Activated CD8-positive, alpha-beta memory T cell treated with anti-CD3 and anti-CD28 coated beads for 1 hour (primary cell): ENCODE measurements around the gene PRCD.

ENCODE experiments used
- DNase-seq, 2 donors: peaks; one replicate each; pipeline ENCODE4 v3.0.0-alpha.2; 2020; ENCODE audit warnings: low read depth in 1 of 2; ENCODE audit errors: extremely low read depth in 1 of 2

Gene PRCD

DNA sequence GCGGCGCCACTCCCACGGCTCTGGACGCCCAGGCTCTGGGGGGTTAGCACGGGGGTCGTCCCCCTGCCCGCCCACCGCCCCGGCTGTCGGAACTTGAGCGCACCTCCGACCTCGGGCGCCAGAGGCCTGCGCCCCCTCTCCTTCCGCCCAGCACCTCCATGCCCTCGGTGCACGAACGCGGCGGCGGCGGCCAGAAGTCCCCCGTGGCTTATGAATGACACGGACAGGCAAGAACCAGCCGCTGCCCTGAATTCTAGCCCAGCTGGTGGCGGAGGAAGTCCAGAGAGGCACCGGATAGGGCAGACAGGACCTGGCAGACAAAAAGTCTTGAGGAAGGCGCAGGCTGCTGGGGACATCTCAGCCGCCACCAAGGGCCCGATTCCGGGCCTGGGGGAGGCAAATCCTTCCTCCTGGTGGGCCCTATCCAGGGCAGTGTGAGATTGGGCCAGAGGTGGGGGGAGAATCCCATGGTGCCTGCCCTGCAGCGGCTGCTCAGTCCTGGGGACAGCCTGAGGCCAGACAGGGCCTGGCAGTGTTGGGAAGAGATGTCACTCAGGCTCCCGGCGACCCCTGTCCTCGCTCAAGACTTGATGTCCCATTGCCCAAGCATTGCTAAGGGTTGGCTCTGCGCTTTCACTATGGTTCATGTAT, 1.4 kb upstream of the PRCD start:
- DNase-seq = no peak

DNA sequence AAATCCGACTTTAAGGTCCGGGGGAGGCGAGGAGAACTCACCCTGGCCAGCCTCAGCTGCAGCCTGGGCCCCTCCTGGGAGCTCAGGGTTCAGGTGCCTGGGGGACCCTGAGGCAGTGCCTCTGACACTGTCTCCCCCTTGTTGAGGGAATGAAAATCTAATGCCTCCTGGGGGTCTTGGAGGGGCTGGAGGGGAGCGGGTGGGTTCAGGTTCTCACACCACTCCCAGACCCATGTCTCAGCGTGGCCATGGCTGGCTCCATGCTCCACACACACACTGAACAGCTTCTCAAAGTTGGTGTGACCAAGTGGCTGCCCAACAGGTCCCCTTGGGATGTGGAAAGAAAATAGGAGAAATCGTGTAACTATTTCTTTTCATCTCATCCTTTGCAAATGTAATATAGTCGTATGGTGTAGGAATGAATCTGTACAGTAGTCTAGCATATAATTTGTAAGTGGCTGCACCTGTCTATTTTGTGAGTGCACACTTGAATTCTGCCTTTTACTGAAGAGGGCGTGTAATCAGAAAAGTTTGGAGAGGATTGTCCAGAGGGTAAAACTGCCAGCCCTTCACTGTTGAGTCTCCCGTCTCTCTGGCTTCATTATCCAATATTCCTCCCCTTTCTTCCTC, 788 bp upstream of the PRCD start:
- no peak for DNase-seq

DNA sequence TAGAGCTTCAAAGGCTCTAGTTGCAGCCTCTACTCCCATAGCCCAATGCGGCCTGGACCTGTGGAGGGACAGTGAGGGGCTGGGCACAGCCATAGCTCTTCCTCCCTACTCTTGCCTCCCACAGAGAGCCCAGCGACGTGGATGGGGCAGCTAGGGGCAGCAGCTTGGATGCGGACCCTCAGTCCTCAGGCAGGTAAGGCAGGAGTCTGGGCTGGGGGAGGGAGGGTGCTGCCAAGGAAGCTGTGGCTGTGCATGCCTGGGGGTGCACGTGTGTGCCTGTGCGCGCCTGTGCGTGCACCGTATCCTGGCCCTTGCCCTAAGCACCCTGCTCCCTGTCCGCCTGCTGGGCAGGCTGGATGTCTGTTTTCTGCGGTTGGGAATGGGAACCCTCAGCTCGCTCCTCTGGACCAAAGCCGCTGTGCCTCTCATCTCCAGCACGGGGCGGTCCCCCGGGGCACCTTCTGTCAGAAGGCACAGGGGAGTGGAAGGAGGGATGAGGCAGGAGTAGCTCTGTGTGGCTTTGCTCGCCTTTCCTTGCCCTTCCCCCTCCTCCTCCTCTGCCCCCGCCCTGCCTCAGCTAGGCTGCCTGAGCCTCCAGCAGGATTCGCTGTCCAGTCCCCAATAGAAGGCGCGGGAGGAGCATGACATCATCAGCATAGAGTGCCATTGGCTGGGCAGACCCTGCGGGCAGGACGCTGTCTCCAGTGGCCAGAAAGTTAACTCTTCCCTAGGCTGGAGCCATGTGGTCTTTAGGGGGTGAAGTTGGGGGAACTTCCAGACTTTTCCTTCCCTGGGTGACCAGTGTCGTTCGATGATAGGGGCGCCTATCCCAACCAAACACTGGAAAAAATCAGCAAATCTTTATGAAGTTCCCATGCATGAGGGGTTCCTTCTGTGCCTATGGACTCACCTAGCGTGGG, 797 bp downstream of the PRCD start:
- no peak for DNase-seq

DNA sequence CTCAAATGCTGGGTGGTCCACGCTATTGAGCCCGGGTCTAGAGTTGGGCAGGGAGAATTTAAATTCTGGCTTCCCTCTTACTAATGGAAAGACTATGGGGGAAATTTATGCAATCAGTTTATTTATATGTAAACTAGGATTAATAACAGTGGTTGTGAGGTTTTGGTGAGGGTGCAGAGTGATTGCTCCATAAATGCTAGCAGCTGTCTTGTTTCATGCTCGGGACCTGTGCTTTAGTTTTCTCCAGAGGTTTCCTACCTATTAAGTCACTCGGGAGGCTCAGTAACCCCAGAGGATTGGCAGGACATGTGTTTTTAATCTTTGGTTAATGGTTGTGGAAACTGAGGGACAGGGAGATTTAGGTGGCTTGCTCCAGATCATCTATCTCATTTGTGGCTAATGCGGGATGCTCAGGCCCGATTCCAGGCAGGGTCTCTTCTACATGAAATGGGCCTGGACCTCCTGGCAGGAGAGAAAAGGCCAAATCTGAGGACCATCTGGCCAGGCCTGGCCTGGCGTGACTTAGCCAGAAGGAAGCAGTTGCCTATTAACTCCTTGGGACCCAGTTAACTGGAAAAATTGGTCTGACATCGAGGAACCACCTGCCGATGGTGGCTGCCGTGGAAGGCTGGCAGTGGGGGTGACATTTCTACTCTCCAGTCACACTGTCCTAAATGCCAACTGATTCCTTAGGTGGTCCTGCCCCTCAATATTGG, 2.1 kb downstream of the PRCD start:
- DNase-seq = no peak

DNA sequence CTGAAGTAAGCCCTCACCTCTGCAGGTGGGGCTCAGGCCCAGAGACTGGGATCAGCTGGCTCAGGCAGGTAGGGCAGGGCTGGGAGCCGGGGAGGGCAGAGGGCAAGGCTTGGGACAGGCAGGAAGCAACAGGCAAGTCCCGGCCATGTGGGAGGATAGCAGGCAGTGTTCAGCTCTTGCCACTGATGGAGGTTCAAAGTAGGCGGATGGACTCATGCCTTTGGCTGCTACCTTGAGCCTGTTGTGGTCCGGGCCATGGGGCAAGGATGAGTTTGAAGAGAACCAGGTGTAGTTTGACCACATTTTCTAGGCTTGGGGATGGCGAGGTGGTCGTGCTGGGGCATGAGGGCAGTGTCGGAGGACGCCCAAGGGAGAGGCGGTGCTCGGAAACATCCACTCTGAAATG, 2.7 kb downstream of the PRCD start:
- no peak for DNase-seq

DNA sequence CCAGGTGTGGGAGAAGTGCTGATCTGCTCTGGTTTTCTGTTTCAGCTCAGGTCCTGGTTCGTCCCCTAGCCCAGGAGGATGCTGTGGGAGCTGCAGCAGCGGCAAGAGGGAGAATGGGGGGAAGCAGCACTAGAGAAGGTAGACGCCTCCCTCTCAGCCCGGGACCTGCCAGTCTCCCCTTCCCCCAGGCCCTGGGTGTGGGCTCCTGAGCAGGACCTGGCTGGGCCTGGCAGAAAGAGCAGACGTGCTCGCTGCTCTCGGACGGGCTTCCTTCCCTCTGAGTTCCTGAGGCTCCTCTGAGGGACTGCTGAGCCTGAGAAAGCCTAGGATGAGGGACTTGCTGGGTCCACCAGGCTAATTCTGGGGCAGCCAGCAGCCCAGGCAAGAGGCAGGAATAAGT, 3.1 kb downstream of the PRCD start:
- DNase-seq = no peak

DNA sequence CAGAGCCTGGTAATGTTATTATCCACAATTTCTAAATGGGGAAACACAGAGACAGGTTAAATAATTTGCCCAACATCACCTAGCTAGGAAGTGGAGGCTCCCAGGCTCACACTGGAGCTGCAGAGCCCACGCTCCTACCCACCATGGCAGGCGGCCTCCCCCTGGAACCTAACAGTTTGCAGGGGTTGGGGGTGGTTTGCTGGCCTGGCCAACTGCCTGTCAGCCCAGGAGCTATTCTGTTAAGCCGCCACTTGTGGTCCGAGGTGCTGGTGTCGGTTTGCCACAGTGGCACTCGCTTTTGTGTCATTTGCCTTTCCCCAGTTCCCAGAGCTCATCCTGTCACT, 3.6 kb downstream of the PRCD start:
- no peak for DNase-seq

DNA sequence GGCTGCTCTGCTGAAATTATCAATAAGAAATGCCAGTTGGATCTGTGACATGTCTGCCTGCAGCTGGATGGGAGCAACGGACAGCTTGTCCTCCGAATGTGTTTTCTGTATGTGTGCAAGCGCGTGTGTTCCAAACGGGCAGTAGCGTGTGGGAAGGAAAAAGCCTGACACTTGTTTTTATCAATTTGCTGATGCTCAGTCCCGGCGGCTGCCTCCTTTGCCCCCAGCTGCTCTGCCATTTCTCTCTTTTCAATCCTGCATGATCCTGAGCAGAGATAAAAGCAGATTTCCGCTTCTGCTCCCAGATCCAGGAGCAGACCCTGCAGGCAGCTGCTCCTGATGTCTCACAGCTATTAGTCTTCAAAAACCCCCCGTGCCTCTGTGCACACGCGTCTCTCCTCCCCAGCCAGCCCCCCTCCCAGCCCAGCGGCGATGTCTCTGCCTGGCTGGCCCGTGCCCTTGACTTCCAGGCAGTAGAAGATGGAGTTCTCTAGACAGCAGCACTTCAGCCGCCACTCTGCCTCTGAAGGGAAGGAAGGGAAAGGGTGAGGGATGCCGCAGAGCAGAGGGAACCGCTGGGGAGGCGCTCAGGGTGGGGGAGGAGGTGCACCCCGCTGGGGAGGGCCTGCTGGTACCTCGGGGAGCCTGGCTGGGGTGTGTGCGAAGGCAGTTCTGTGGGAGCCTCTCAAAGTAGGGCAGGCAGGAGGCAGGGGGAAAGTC, 4.1 kb downstream of the PRCD start:
- no peak for DNase-seq

DNA sequence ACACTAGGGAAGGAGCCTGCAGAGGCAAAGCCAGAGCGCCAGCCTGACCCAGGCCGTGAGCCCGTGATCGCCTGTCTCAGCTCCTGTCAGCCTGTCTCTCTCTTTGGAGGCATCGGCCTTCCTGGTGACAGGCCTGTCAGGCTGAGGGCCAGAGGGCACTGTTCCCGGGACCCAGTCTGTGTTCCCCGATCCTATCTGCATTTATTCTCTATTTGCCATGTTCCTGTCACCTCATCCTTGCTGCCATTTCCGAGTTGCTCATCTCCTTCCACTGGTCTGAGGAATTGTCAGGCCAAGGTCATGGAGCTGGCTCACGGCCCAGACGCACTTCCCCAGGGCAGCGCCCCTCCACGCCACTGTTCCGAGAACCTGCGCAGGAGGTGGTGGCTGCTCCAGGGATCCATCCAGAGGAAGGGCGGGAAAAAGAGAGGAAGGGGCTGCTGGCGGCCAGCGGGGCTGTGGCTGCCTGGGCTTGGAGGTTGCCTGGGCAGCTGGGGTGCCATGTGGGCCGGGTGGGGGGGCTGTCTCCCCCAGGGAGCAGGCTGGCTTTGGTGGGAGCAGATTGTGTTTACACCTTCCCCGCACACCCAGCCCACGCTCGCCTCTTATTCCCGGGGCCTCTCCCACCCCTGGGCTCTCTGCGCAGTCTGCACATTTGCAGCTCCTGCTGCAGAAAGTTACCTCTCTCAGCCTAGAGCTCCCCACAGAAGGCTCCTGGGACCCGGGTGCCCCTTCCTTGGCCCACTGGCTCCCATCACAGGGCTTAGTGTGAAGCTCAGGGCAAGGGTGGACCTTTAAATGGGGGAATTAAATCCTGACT, 4.9 kb downstream of the PRCD start:
- no peak for DNase-seq

DNA sequence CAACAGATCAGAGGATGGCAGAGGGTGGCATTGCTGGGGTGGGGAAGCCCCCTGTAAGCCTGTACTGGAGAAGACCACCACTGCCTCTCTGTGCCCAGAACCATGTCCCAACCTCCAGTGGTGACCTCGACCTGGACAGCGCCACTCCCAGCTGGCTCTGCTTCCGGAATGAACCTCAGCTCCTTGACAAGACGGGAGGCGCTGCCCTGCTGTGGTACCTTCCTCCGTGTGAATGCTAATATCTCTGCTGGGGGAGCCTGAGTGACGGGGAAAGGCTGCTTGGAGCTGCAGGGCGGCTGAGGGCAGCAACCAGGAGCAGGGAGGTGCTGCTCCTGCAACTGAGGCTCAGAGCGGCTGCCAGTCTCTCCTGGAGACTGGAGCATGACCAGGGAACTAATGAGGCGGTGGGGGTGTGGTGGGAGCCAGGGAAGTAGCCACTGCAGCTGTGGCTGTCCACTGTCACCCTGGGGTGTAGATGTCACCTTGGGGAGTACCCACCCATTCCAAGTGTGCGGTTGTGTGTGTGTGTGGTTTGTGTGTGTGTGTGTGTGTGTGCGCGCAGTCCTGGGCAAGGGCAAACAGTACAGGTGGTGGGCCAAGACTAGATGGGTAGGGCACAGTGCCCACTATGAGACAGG, 6.2 kb downstream of the PRCD start:
- DNase-seq = no peak

DNA sequence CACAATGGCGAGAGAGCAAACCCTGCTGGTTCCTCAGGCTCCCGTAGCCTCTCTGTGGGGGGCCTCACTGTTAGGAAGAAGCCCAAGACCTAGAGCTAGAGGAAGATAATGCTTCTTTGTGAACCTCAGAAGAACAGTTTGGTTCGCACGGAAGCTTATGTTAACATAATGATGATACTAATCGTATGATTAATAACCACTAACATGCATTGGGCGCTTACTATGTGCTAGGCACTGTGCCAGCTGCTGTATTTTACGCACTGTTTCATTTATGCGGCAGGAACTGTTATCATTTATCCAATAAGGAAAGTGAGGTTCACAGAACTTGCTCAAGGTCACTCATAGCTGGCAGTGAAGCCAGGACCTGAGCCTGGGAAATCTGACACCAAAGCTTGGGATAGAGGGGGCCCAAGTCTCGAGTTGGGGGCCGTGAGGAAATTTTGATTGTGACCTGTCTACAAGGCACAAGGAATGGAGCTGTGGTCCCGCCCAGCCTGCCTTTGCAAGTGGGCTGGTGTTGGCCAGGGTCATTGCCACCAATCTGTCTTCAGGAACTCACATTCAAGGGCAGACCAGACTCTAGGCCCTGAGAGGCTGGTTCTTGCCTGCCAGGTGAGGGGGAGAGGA, 6.8 kb downstream of the PRCD start:
- no peak for DNase-seq

DNA sequence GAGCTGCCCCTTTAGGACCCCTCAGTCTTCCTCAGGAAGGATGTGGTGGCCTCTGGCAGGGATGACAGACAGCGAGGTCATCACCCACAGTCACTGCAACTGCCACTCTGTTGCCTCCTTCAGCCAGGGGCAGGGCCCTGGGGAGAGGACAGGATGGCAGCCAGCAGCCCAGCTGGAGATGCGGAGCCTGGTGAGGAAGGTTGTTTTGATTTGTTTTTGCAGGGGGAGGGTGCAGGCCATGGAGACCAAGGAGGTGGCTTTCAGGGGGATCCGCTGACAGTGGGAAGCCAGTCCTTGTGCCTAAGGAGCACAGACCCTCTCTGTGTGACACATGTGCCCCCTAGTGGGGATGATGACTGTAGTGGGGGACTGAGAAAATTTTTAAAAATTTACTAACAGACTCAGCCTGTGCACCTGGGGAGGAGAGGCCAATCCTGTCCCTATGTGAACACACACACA, 7.4 kb downstream of the PRCD start:
- peak; percentile 40 to 44 for DNase-seq

DNA sequence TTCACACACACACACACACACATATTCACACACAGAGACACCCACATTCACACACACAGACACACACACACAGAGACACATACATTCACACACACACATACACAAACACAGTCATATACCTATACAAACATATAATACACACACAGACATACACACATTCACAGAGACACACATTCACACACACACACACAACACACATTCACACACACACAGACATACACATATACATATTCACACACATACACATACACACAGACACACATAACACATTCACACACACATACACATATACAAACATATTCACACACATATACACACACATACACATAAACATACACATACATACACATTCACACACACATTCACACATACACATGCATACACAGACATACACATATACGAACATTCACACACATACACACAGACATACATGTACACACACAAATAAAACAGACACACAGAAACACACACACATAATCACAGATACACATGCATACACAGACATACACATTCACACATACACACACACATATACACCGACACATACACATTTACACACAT, 7.9 kb downstream of the PRCD start:
- no peak for DNase-seq

DNA sequence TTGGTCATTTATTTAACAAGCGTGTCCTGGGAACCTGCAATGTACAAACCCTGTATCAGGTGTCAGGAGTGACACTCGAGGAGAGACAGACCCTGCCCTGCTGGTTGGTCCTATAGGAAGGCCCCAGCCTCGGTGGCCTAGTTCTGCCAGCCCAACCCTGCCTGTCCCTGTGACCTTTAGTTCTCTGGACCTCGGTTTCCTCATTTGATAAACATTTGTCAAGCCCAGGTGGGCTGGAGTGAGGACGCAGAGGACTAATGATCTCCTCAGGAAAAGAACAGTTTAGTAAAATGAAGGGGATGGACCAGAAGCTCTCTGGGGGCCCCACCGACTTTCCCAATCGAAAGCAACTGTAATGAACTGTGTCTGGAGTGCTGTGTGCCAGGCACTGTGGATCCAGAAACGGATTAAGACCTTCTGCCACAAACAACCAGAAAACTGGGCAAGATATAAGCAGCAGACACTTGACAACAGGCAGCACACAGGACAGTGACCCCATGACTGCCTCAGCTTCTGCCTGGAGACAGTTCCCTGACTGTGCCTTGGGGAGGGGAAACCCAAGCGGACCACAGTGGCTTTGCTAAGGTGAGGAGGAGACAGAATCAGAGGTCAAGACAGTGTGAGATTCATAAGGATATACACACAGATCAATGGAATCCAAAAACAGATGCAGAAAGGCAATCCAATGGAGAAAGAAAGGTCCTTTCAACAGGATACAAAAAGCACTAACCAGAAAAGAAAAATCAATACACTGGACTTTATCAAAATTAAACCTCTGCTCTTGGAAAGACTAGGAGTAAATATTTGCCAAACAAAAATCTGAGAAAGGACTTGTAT, 8.8 kb downstream of the PRCD start:
- DNase-seq = no peak

DNA sequence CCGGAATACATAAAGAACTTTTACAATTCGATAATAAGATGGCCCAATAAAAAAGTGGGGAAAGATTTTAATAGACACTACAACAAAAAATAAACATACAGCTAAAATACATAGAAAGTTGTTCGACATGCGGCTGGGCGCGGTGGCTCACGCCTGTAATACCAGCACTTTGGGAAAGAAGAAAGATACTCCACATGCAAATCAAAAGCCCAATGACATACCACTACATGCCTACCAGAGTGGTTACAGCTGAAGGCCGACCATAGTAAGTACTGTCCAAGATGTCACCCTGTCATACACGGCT, 9.3 kb downstream of the PRCD start:
- no peak for DNase-seq

DNA sequence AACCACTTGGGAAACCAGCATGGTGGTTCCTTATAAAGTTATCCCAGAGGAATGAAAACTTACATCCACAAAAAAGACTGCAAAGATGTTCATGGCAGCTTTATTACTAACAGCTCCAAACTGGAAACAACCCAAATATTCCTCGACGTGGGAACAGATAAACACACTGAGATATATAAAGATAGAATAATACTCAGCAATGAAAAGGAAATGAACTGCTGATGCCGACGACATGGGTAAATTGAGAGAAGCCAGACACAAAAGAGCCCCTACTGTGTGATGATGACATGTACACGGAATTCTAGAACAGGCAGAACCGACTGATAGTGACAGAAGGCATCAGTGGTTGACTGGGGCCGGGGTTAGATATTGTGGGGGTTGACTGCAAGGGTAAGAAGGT, 9.7 kb downstream of the PRCD start:
- no peak for DNase-seq

DNA sequence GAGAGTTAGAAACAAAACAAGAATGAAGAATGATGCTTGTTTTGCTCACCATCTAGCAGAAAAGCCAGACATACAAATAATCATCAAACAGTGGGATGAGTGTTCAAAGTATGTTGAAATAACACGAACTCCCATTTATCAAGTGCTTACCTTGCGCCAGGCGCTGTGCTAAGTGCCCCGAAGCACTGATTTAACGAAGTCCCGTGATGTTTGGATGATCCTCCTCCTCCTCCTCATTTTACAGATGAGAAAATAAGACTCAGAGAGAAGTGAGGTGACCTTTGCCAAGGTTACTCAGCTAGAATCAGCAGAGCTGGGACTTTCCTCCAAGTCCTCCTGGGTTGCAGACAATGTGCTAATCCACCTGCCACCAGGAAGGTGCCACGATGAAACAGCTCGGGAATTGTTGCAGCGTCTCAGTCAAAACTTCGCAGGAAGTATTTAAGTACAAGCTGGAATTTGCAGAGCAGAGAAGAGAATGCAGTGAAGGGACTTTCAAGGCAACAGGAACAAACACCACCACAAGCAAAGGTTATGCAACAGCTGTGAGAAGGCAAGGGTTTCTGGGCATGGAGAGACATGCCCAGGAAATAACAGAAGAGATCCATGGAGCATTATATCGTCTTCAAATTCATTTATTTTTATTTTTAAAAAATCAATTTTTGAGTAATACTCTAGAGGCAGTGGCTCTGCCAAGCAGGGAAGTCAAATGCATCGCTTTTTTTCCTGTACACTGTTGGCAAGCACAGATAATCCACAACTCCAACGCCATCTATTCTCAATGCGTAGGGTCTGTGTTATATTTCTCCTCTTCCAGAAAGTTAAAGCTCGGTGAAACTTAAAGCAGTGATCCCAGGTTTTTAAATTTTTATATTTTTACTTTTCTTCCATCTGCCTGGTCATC, 11.1 kb downstream of the PRCD start:
- no peak for DNase-seq
